Subcutaneous adipose tissue (tissue), 4 donors: ENCODE data around the gene RHBDL1. TPM values are rescaled to one million over a fixed set of nuclear protein-coding genes. Genes with fewer than 3 reads are reported as not detected.

Experiments
- CTCF ChIP-seq: fragments of 450-650 bp; IDR thresholded peaks from one replicate; pipeline ENCODE4 v1.5.1; 2016; ENCODE audit warnings: low read depth, mild to moderate bottlenecking, control low read depth, antibody characterized with exemption, moderate library complexity
- total RNA-seq, 4 donors: library from RNA; depleted of rRNA; stranded (reverse); fragments of >200 nt; gene quantifications; one replicate each; pipeline ENCODE4 v1.1.0, GENCODE V29; 2016

RHBDL1 gene
- total RNA-seq, 4 donors from 2014 or later, result 0.66 to 1.7 (median 1.3) TPM; not detected in 1

GRCh38 chr16:651844-652243 lies 23.6 kb upstream of the RHBDL1 start:
- no peak for TF ChIP-seq CTCF

- TF ChIP-seq CTCF, result no peak
Measured at GRCh38 chr16:652454-653305, 22.8 kb upstream of the RHBDL1 start.

GRCh38 chr16:654034-654433 lies 21.4 kb upstream of the RHBDL1 start:
- TF ChIP-seq CTCF, result no peak

GRCh38 chr16:657487-657886 lies 18.0 kb upstream of the RHBDL1 start:
- no peak for TF ChIP-seq CTCF

GRCh38 chr16:658679-659571 lies 16.5 kb upstream of the RHBDL1 start:
- no peak for TF ChIP-seq CTCF

- no peak for TF ChIP-seq CTCF
Measured at GRCh38 chr16:659618-660017, 15.9 kb upstream of the RHBDL1 start.

- TF ChIP-seq CTCF, result no peak
Measured at GRCh38 chr16:660132-660458, 15.4 kb upstream of the RHBDL1 start.
